SH-SY5Y (cell line): Measurements from ENCODE around the gene PHKA2.

ENCODE experiments used
- GATA2 ChIP-seq: IDR thresholded peaks from 2 replicates; pipeline ENCODE4 v1.6.1; 2011; ENCODE audit warnings: mild to moderate bottlenecking, low read depth, low read length
- GATA3 ChIP-seq: IDR thresholded peaks from 2 replicates; pipeline ENCODE4 v1.6.1; 2011; ENCODE audit warnings: low read depth, mild to moderate bottlenecking, low read length, moderate library complexity

- TF ChIP-seq GATA2 (no peak), GATA3 (no peak)
These were observed 34.5 kb downstream of the PHKA2 start for GRCh38 chrX:18949291-18949943.
